Loucy (cell line): ENCODE measurements around the gene NOXO1.

Experiments
- H2AFZ ChIP-seq: fragments of 200-600 bp; sonication (generic); 2 replicates; pipeline ENCODE4 v1.6.0; 2016; ENCODE audit warnings: antibody characterized with exemption, mild to moderate bottlenecking, low read length, moderate library complexity
- H3F3A ChIP-seq: fragments of 200-600 bp; 2 replicates; pipeline ENCODE4 v1.6.0; 2016; ENCODE audit warnings: antibody characterized with exemption, low read depth, mild to moderate bottlenecking
- H3K27me3 ChIP-seq: fragments of 200-600 bp; sonication (generic); 2 replicates; pipeline ENCODE4 v1.6.1; 2014; ENCODE audit warnings: low read length, mild to moderate bottlenecking; ENCODE audit not compliant: insufficient read depth, poor library complexity, severe bottlenecking
- H3K36me3 ChIP-seq: fragments of 200-600 bp; sonication (generic); 2 replicates; pipeline ENCODE4 v1.6.1; 2016; ENCODE audit warnings: low read length; ENCODE audit not compliant: insufficient read depth
- H3K4me1 ChIP-seq: fragments of 200-600 bp; sonication (generic); 2 replicates; pipeline ENCODE4 v1.5.1; 2014; ENCODE audit warnings: low read length, mild to moderate bottlenecking; ENCODE audit not compliant: insufficient read depth, poor library complexity, severe bottlenecking
- H3K4me2 ChIP-seq: fragments of 200-600 bp; sonication (generic); 2 replicates; pipeline ENCODE4 v1.6.0; 2014; ENCODE audit warnings: antibody characterized with exemption, low read length, low read depth, mild to moderate bottlenecking; ENCODE audit not compliant: poor library complexity, severe bottlenecking
- H3K4me3 ChIP-seq: fragments of 200-600 bp; sonication (generic); 2 replicates; pipeline ENCODE4 v1.5.1; 2014; ENCODE audit warnings: low read length, mild to moderate bottlenecking, mixed read lengths; ENCODE audit not compliant: poor library complexity, severe bottlenecking
- H3K79me2 ChIP-seq: fragments of 200-600 bp; sonication (generic); 2 replicates; pipeline ENCODE4 v1.6.1; 2014; ENCODE audit warnings: low read length; ENCODE audit not compliant: insufficient read depth
- H3K9ac ChIP-seq: fragments of 200-600 bp; sonication (generic); 2 replicates; pipeline ENCODE4 v1.6.0; 2014; ENCODE audit warnings: mild to moderate bottlenecking, low read depth, low read length, moderate library complexity; ENCODE audit not compliant: poor library complexity, severe bottlenecking
- H3K9me2 ChIP-seq: fragments of 200-600 bp; sonication (generic); replicated peaks from 2 replicates; pipeline ENCODE4 v1.6.1; 2016; ENCODE audit warnings: low read depth, low read length, mixed read lengths
- H3K9me3 ChIP-seq: fragments of 200-600 bp; sonication (generic); 2 replicates; pipeline ENCODE4 v1.6.1; 2014; ENCODE audit warnings: mild to moderate bottlenecking, antibody characterized with exemption, low read length, low read depth; ENCODE audit not compliant: insufficient read depth
- H4K20me1 ChIP-seq: fragments of 200-600 bp; sonication (generic); 2 replicates; pipeline ENCODE4 v1.6.0; 2014; ENCODE audit warnings: antibody characterized with exemption, low read length, mild to moderate bottlenecking; ENCODE audit not compliant: insufficient read depth, poor library complexity, severe bottlenecking
- CTCF ChIP-seq: fragments of 200-600 bp; sonication (generic); conservative IDR thresholded peaks from 2 replicates; pipeline ENCODE4 v1.5.1; 2014; ENCODE audit warnings: mild to moderate bottlenecking, antibody characterized with exemption, low read length
- EZH2phosphoT487 ChIP-seq: fragments of 200-600 bp; IDR thresholded peaks from 2 replicates; pipeline ENCODE4 v1.6.1; 2018; ENCODE audit warnings: antibody characterized with exemption, mild to moderate bottlenecking, moderate library complexity, borderline replicate concordance

Gene NOXO1

DNA sequence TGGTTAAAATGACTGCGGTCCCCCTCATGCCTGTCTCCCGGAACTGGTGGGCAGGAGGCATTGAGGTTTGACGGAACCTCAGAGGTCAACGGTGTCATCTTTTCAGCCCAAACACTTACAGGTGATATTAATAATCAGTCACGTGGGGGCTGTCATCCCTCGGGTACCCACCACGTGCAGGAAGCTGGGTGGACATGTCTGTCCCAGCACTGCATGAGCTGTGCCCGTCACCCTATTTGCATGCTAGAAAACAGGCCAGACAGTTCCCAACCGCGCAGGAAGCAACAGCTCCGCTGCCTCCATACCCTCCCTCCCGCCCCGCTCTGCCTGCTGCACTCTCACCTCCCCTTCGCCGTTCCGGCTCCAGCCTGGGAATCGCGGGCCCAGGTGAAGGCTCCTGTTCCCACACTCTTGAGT is 9.9 kb upstream of the NOXO1 start:
- Histone ChIP-seq H3K4me2 (no peak overlapping the region), H3K9me2 (no peaks in the 10 kb centered on the region), H2AFZ (no peak overlapping the region), H4K20me1 (no peaks in the 10 kb centered on the region), H3K9me3 (no peaks in the 10 kb centered on the region), H3F3A (no peaks in the 10 kb centered on the region), H3K4me1 (no peaks in the 10 kb centered on the region), H3K4me3 (no peak overlapping the region), H3K9ac (no peak overlapping the region), H3K79me2 (0 out of 2 replicates have a peak, but pooled peaks cover 2% of the 10 kb centered on the region), H3K27me3 (no peaks in the 10 kb centered on the region), H3K36me3 (no peaks in the 10 kb centered on the region; the same call in 1 of the 2 replicates)
- TF ChIP-seq EZH2phosphoT487 (no peak), CTCF (no peak)

DNA sequence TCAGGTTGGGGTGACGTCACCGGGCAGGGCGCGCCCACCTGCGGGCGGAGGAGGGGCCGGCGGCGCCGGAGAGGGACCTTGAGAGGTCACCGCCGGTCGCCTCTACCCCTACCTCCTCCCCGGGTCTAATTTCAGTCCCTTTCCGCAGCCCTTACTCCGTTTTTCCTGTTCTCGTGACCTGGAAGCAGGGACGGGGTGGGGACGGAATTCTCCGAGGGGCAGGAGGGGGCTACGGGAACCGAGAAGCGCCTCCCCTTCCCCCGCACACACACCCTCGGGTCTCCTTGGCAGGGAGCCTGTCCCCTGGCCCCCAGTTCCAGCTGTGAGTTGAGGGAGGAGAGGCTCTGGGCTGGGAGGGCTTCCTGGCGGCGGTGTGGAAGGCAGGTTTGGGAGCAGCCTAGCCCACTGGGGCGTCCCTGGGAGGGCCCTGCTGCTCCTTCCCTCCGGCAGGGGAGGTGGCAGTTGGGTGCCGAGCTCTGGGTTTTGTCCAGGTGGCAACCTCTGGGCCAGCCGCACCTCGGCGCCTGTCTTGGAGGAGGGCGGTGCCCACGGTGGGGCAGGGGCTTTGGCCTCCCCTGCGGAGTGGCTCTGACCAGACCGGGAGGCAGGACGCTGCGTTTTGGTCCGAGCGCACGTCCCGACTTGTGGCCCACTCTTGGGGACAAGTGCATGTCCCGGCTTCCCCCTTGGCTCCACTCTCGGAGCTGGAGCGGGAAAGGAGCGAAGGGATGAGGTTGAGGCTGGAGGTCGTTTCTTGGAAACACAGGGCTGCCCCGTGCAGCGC is 9.3 kb upstream of the NOXO1 start:
- Histone ChIP-seq H3K36me3 (no peaks in the 10 kb centered on the region; the same call in 1 of the 2 replicates), H3K9me3 (no peaks in the 10 kb centered on the region), H3K4me1 (no peaks in the 10 kb centered on the region), H3F3A (no peaks in the 10 kb centered on the region), H4K20me1 (no peaks in the 10 kb centered on the region), H3K4me2 (no peak overlapping the region), H2AFZ (no peak overlapping the region), H3K9ac (no peak overlapping the region), H3K4me3 (no peak overlapping the region), H3K79me2 (peaks cover 8% of the 10 kb centered on the region; the same call in 1 of the 2 replicates), H3K27me3 (no peaks in the 10 kb centered on the region), H3K9me2 (no peaks in the 10 kb centered on the region)
- TF ChIP-seq EZH2phosphoT487: no peak
- TF ChIP-seq CTCF: no peak

DNA sequence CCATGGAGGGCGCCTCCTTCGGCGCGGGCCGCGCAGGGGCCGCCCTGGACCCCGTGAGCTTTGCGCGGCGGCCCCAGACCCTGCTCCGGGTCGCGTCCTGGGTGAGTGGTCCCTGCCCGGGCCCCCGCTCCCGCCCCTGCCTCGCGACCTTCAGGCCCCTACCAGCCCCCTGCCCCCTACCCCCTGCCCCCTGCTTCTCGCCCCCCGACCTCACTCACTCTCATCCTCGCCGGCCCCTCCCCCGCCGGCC is 8.8 kb upstream of the NOXO1 start:
- no peaks in the 10 kb centered on the region for H3K4me1 ChIP-seq
- no peaks in the 10 kb centered on the region for H4K20me1 ChIP-seq
- no peak overlapping the region for H2AFZ ChIP-seq
- TF ChIP-seq EZH2phosphoT487: no peak
- no peak for TF ChIP-seq CTCF
- no peak overlapping the region for H3K4me3 ChIP-seq
- no peaks in the 10 kb centered on the region; the same call in 1 of the 2 replicates for H3K36me3 ChIP-seq
- no peaks in the 10 kb centered on the region for H3K9me2 ChIP-seq
- no peak overlapping the region for H3K9ac ChIP-seq
- no peaks in the 10 kb centered on the region for H3K9me3 ChIP-seq
- H3K4me2 ChIP-seq: no peak overlapping the region
- no peaks in the 10 kb centered on the region for H3K27me3 ChIP-seq
- peaks cover 13% of the 10 kb centered on the region for H3K79me2 ChIP-seq
- no peaks in the 10 kb centered on the region for H3F3A ChIP-seq
